A549 treated with GW870086 at 1 μM for 4 hours (cell line): Measurements from ENCODE around the gene ASPSCR1. TPM values are rescaled to one million over a fixed set of nuclear protein-coding genes. Genes with fewer than 3 reads are reported as not detected.

ENCODE experiments used
- total RNA-seq: library from RNA; stranded (reverse); fragments of 200-300 nt; extraction: Qiagen RNA extraction; gene quantifications from 5 replicates; pipeline ENCODE4 v1.2.3, GENCODE V29; 2022; ENCODE audit warnings: low read depth

The ASPSCR1 gene
- total RNA-seq: 23.0 to 34.0 TPM (median 26.5 TPM) in 5 replicates

GRCh38 chr17:81977211-81977808 lies at the start of gene ASPSCR1:
ASPSCR1 (plus strand) TSS chr17:81977629; CDS start chr17:81977647, 18 bp downstream.

GRCh38 chr17:81927653-81928543 lies 49.5 kb upstream of the ASPSCR1 start, which contains the start of gene MAFG:
MAFG (minus strand) TSS chr17:81927735; CDS start chr17:81923185, 4,550 bp downstream.

GRCh38 chr17:81947189-81947588 lies 30.2 kb upstream of the ASPSCR1 start, which contains the start of gene MYADML2:
MYADML2 (minus strand) TSS chr17:81947233; CDS start chr17:81941741, 5,492 bp downstream.

GRCh38 chr17:81961087-81961511 lies 16.3 kb upstream of the ASPSCR1 start, which contains the start of gene NOTUM:
NOTUM (minus strand) TSS chr17:81961187; CDS start chr17:81960909, 278 bp downstream.

GRCh38 chr17:82022310-82022980 lies 45.0 kb downstream of the ASPSCR1 start, which contains the start of gene CENPX:
CENPX (minus strand) TSS chr17:82022878; CDS start chr17:82022861, 17 bp downstream.

GRCh38 chr17:82022981-82023446 lies 45.6 kb downstream of the ASPSCR1 start, which contains the start of gene LRRC45:
LRRC45 (plus strand) TSS chr17:82023305; CDS start chr17:82023644, 339 bp downstream.

GRCh38 chr17:82031303-82031884 lies 54.0 kb downstream of the ASPSCR1 start, which contains the start of gene RAC3:
RAC3 (plus strand) TSS chr17:82031678; CDS start chr17:82031762, 84 bp downstream.

GRCh38 chr17:82037092-82037888 lies 59.9 kb downstream of the ASPSCR1 start, which contains the start of gene DCXR:
DCXR (minus strand) TSS chr17:82037697; CDS start chr17:82037682, 15 bp downstream.

GRCh38 chr17:82051776-82052637 lies 74.6 kb downstream of the ASPSCR1 start, which contains the start of the genes GPS1 and RFNG:
GPS1 (plus strand) TSS chr17:82051898; CDS start chr17:82051932, 34 bp downstream.
RFNG (minus strand) TSS chr17:82051811; CDS start chr17:82051766, 45 bp downstream.

GRCh38 chr17:82065638-82066303 lies 88.3 kb downstream of the ASPSCR1 start, which contains the start of gene DUS1L:
DUS1L (minus strand) TSS chr17:82065804; CDS start chr17:82065059, 745 bp downstream.

Other genes starting within 250 kb of the ASPSCR1 start
- 0.15 to 0.67 TPM (median 0.54 TPM) in 5 replicates for gene GCGR, start 173.5 kb upstream of the ASPSCR1 start, total RNA-seq
- gene MCRIP1, start 144.3 kb upstream of the ASPSCR1 start, total RNA-seq: 73.8 to 102 TPM (median 99.3 TPM) in 5 replicates
- 0.19 to 0.47 TPM (median 0.24 TPM) in 4 of 5 replicates, not detected in the other for gene PPP1R27, start 142.6 kb upstream of the ASPSCR1 start, total RNA-seq
- 672 to 719 TPM (median 681 TPM) in 5 replicates for gene P4HB, start 117.1 kb upstream of the ASPSCR1 start, total RNA-seq
- gene ARHGDIA, start 106.3 kb upstream of the ASPSCR1 start, total RNA-seq: 558 to 703 TPM (median 590 TPM) in 5 replicates
- gene ALYREF, start 86.0 kb upstream of the ASPSCR1 start, total RNA-seq: 171 to 261 TPM (median 232 TPM) in 5 replicates
- 208 to 312 TPM (median 266 TPM) in 5 replicates for gene ANAPC11, start 85.9 kb upstream of the ASPSCR1 start, total RNA-seq
- 0.27 to 0.84 TPM (median 0.53 TPM) in 5 replicates for gene NPB, start 75.4 kb upstream of the ASPSCR1 start, total RNA-seq
- gene PCYT2, start 66.2 kb upstream of the ASPSCR1 start, total RNA-seq: 15.4 to 22.5 TPM (median 19.0 TPM) in 5 replicates
- gene SIRT7, start 59.5 kb upstream of the ASPSCR1 start, total RNA-seq: 33.7 to 48.8 TPM (median 45.2 TPM) in 5 replicates
- 26.4 to 36.5 TPM (median 33.1 TPM) in 5 replicates for gene MAFG, start 49.9 kb upstream of the ASPSCR1 start, total RNA-seq
- gene PYCR1, start 40.3 kb upstream of the ASPSCR1 start, total RNA-seq: 58.8 to 95.8 TPM (median 83.5 TPM) in 5 replicates
- not detected in 5 replicates for gene MYADML2, start 30.4 kb upstream of the ASPSCR1 start, total RNA-seq
- 0.13 to 0.56 TPM (median 0.35 TPM) in 5 replicates for gene NOTUM, start 16.4 kb upstream of the ASPSCR1 start, total RNA-seq
- 155 to 212 TPM (median 190 TPM) in 5 replicates for gene CENPX, start 45.2 kb downstream of the ASPSCR1 start, total RNA-seq
- gene LRRC45, start 45.7 kb downstream of the ASPSCR1 start, total RNA-seq: 9.7 to 15.3 TPM (median 13.6 TPM) in 5 replicates
- gene RAC3, start 54.0 kb downstream of the ASPSCR1 start, total RNA-seq: 25.0 to 39.4 TPM (median 34.2 TPM) in 5 replicates
- 66.6 to 101 TPM (median 95.7 TPM) in 5 replicates for gene DCXR, start 60.1 kb downstream of the ASPSCR1 start, total RNA-seq
- 16.1 to 25.0 TPM (median 23.9 TPM) in 5 replicates for gene RFNG, start 74.2 kb downstream of the ASPSCR1 start, total RNA-seq
- gene GPS1, start 74.3 kb downstream of the ASPSCR1 start, total RNA-seq: 99.8 to 139 TPM (median 137 TPM) in 5 replicates
- 80.3 to 145 TPM (median 129 TPM) in 5 replicates for gene DUS1L, start 88.2 kb downstream of the ASPSCR1 start, total RNA-seq
- 102 to 132 TPM (median 126 TPM) in 5 replicates for gene FASN, start 120.6 kb downstream of the ASPSCR1 start, total RNA-seq
- gene CCDC57, start 235.2 kb downstream of the ASPSCR1 start, total RNA-seq: 21.3 to 30.1 TPM (median 28.8 TPM) in 5 replicates